T-helper 17 cell (primary cell): ENCODE results near the gene NAV2. TPM values are rescaled to one million over a fixed set of nuclear protein-coding genes. Genes with fewer than 3 reads are reported as not detected.

Experiments used
- ATAC-seq: fragments of 150-1000 bp; cut with Tn5 transposase; 2 replicates; pipeline ENCODE4 v1.10.0; 2021; ENCODE audit warnings: mild to moderate bottlenecking, moderate library complexity
- DNase-seq, 3 donors: peaks; one replicate each; pipeline versions ENCODE4 v3.0.0 to v3.0.0-alpha.2; 2020 to 2021
- H3K9me3 ChIP-seq: one replicate; pipeline ENCODE4 v1.7.0; 2013; ENCODE audit warnings: low read length, mild to moderate bottlenecking; ENCODE audit not compliant: control insufficient read depth, poor library complexity, severe bottlenecking
- H3K27ac Mint-ChIP-seq: one replicate; pipeline ENCODE4 v1.8.0; 2022; ENCODE audit warnings: mild to moderate bottlenecking, moderate library complexity, mixed read lengths
- H3K27me3 Mint-ChIP-seq: one replicate; pipeline ENCODE4 v1.8.0; 2022; ENCODE audit warnings: mixed read lengths
- H3K36me3 Mint-ChIP-seq: one replicate; pipeline ENCODE4 v1.8.0; 2022; ENCODE audit warnings: low read depth, mixed read lengths
- H3K4me1 Mint-ChIP-seq: one replicate; pipeline ENCODE4 v1.8.0; 2022; ENCODE audit warnings: mild to moderate bottlenecking, mixed read lengths
- H3K4me3 Mint-ChIP-seq: one replicate; pipeline ENCODE4 v1.8.0; 2022; ENCODE audit warnings: mild to moderate bottlenecking, moderate library complexity, mixed read lengths
- total RNA-seq, 4 donors: library from RNA in 2 of 4; stranded (reverse) in 2 of 4; gene quantifications; one replicate each; pipeline ENCODE4 v1.2.3 and lab custom pipeline; 2022 to 2026

NAV2 gene
- total RNA-seq, 2 donors from 2014 or later: 0.96 to 1.3 TPM

DNA sequence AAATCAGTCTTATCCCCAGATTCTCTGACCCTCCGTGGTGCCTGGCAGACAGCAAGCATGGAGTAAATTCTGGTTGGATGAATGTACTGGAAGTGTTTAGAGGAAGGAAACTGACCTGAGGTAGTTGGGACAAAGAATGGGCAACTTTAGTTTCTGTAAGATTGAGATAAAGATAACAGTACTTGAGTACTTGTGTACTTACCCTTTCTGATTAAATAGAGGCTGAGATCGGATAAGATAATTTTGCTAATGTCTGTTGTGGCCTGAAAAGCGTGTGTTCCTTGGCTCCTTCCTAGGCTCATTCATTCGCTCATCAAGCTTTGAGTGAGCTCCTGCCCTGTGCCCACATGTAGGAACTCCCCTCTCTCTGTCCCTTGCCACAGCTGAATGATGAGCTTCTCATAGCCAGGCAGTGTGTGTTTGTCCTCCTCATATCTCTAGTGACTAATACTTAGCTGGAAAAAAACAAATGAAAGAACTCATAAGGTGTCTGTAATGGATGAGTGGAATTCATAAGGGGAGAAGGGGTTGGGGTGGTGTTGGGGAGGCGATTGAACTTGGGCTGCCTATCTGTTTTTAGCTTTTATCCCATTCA, 329.5 kb downstream of the NAV2 start:
- ATAC-seq: no peak

DNA sequence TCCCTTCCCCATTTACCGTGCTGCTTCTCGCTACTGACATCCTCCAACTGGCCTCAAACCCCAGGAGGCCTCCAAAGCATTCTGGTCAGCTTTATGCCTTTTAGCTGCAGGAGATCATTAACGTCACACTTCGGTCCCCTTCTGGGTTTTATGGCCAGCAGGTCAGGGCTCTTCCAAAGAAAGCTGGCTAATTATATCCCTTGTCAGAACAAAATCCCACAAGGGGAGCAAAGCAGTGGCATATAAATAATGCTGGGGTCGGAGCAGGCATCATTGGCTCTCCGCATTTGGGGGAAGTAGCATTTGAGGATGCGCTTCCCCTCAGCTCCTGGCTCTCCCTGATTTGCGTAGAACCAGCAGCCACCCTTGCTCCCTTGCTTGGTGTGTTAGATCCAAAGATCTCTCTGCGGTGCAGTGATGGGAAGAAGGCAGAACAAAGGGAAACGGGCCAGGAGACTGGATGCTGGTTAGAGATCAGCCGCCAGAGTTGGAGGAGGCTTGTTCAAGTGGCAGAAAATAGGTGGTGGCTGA, 330.2 kb downstream of the NAV2 start:
- ATAC-seq (no peak), DNase-seq (no peak)
- Mint-ChIP-seq H3K27me3 (peaks cover 27% of the 10 kb centered on the region), H3K36me3 (peaks cover 2% of the 10 kb centered on the region), H3K4me3 (no peak overlapping the region), H3K27ac (no peak overlapping the region), H3K4me1 (no peaks in the 10 kb centered on the region)
- H3K9me3 ChIP-seq: no peaks in the 10 kb centered on the region

More for the DNA sequence above, 329.5 kb downstream of the NAV2 start:
- H3K36me3 Mint-ChIP-seq: peaks cover 2% of the 10 kb centered on the region
- H3K4me1 Mint-ChIP-seq: no peaks in the 10 kb centered on the region
- H3K27me3 Mint-ChIP-seq: peaks cover 32% of the 10 kb centered on the region
- no peak for DNase-seq
- H3K27ac Mint-ChIP-seq: no peak overlapping the region
- no peak overlapping the region for H3K4me3 Mint-ChIP-seq
- no peaks in the 10 kb centered on the region for H3K9me3 ChIP-seq

DNA sequence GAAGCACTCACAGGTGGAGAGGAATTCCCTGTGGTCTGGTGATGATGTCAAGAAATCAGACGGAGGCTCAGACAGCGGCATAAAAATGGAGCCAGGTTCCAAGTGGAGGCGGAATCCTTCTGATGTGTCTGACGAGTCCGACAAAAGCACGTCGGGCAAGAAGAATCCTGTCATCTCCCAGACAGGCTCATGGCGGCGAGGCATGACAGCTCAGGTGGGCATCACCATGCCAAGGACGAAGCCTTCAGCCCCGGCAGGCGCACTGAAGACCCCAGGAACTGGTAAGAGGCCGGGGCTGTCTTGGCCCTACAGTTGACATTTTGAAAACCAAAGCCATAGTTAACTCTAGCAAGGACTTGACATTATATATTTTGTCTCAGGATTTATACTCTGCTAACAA, 331.4 kb downstream of the NAV2 start:
- Mint-ChIP-seq H3K4me3 (no peak overlapping the region), H3K27me3 (peaks cover 17% of the 10 kb centered on the region), H3K4me1 (no peaks in the 10 kb centered on the region), H3K27ac (no peak overlapping the region), H3K36me3 (peaks cover 2% of the 10 kb centered on the region)
- no peaks in the 10 kb centered on the region for H3K9me3 ChIP-seq
- DNase-seq (no peak), ATAC-seq (no peak)

DNA sequence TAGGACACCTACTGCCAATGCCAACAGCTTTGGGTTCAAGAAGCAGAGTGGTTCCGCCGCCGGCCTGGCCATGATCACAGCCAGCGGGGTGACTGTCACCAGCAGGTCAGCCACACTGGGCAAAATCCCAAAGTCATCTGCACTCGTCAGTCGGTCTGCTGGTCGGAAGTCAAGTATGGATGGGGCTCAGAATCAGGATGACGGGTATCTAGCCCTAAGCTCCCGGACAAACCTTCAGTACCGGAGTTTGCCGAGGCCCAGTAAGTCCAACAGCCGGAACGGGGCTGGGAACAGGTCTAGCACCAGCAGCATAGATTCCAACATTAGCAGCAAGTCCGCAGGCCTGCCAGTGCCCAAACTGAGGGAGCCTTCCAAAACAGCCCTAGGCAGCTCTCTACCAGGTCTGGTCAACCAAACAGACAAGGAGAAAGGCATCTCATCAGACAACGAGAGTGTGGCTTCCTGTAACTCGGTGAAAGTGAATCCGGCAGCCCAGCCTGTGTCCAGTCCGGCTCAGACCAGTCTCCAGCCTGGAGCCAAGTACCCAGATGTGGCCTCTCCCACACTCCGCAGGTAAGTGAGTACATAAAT, 332.6 kb downstream of the NAV2 start:
- DNase-seq (no peak), ATAC-seq (no peak)
- Mint-ChIP-seq H3K27me3 (peaks cover 14% of the 10 kb centered on the region), H3K4me1 (no peaks in the 10 kb centered on the region), H3K4me3 (no peak overlapping the region), H3K36me3 (peaks cover 6% of the 10 kb centered on the region), H3K27ac (no peak overlapping the region)
- no peaks in the 10 kb centered on the region for H3K9me3 ChIP-seq

DNA sequence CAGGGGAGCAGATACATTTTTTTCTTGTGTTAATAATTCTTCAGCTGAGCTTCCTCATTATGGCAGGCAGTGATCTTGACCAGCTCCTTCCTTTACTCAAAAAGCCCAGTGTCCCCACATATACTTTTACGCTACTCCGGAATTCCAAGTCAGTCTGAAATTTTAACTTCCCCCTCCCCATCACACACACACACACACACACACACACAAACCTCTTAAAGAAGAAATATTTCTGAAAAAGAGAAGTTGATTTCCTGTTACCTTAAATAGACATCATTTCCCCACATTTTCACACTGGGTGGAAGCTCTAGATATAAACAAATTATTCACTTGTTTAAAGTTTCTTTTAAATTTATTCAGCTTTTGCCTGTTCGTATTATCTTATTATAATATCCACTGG, 333.8 kb downstream of the NAV2 start:
- Mint-ChIP-seq H3K4me1 (no peaks in the 10 kb centered on the region), H3K36me3 (peaks cover 6% of the 10 kb centered on the region), H3K4me3 (no peak overlapping the region), H3K27me3 (peaks cover 14% of the 10 kb centered on the region), H3K27ac (no peak overlapping the region)
- ATAC-seq (no peak), DNase-seq (no peak)
- no peaks in the 10 kb centered on the region for H3K9me3 ChIP-seq

DNA sequence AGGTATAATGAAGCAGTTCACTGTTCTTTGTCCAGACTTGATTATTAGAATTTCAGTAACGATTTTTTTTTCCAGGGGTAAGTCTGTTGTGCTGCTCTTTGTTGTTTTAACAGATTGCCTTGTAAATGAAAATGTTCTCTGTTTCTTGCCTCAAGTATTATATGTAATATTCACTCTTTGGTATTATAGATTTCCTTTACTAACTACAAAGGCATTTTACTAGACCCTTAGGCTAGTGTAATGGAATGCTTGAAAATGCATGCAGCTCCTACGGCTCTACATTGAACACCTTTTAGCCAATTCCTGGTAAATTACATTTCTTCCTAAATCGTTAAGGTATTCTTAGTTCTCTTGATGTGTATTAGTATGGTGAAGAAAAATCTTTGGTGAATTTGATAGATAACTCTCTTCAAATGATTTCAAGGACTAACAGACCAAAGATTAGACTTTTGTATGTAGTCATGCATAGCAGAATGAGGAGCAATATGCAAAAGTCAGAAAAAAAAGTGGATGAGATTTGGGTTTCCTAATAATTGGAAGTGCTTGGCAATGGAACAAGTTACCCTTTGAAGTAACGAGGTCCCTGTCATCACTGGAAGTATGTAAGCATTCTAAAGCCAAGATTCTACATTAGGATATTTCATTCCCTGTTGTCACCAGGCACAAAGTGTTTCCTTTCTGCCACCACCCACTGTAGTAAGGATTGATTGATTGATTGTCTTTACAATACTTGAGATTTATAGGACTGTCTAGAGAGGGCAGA, 334.6 kb downstream of the NAV2 start:
- H3K27me3 Mint-ChIP-seq: peaks cover 9% of the 10 kb centered on the region
- H3K4me1 Mint-ChIP-seq: no peaks in the 10 kb centered on the region
- no peaks in the 10 kb centered on the region for H3K9me3 ChIP-seq
- ATAC-seq (no peak), DNase-seq (no peak)
- no peak overlapping the region for H3K27ac Mint-ChIP-seq
- no peak overlapping the region for H3K4me3 Mint-ChIP-seq
- H3K36me3 Mint-ChIP-seq: peaks cover 6% of the 10 kb centered on the region

DNA sequence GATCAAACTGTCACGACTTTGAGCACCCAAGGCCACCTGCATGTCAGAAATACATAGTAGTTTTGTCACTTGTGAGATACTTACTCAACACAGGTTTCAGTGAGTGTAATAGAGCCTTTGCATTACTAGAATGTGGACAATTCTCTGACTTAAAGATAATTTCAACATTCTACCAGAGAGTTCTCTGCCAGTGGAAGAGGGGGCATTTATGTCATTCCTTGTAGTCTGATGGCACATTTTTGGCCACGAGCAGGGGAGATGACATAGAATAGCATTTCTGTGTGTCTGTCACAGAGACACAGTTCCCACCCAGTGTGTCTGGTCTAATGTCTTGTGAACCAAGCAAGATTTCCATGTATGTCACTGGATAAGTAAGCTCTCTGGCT, 335.1 kb downstream of the NAV2 start:
- Mint-ChIP-seq H3K27me3 (peaks cover 7% of the 10 kb centered on the region), H3K4me1 (no peaks in the 10 kb centered on the region), H3K36me3 (peaks cover 6% of the 10 kb centered on the region), H3K27ac (no peak overlapping the region), H3K4me3 (no peak overlapping the region)
- DNase-seq (no peak), ATAC-seq (no peak)
- H3K9me3 ChIP-seq: no peaks in the 10 kb centered on the region

DNA sequence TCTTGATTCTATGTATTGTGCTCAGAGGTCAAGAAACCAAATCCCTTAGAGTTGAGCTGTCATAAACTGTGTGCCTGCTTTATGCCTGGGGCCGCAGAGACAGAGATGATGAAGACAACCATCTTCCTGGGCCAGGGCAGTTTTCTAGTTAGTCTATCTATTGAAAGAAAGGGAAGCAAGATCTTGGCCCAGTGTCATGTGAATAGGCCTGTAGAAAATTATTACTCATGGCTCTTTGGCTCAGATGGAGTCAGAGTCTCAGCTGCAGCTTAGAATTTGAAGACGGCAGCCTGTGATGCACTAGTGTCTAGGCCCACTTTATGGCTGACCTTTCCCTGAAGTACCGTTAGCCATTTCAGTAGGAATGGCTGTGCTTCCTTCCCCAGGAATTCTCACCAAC, 335.6 kb downstream of the NAV2 start:
- Mint-ChIP-seq H3K27ac (no peak overlapping the region), H3K36me3 (peaks cover 6% of the 10 kb centered on the region), H3K4me3 (no peak overlapping the region), H3K27me3 (peaks cover 7% of the 10 kb centered on the region), H3K4me1 (no peaks in the 10 kb centered on the region)
- DNase-seq (no peak), ATAC-seq (no peak)
- no peaks in the 10 kb centered on the region for H3K9me3 ChIP-seq

DNA sequence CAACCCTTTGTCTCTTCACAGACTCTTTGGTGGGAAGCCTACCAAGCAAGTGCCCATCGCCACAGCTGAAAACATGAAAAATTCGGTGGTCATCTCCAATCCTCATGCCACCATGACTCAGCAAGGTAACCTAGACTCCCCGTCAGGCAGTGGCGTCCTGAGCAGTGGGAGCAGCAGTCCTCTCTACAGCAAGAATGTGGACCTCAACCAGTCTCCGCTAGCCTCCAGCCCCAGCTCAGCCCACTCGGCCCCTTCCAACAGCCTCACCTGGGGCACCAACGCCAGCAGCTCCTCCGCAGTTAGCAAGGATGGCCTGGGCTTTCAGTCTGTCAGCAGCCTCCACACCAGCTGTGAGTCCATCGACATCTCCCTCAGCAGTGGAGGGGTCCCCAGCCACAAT, 336.1 kb downstream of the NAV2 start:
- peaks cover 7% of the 10 kb centered on the region for H3K27me3 Mint-ChIP-seq
- DNase-seq: no peak
- H3K9me3 ChIP-seq: no peaks in the 10 kb centered on the region
- H3K4me3 Mint-ChIP-seq: no peak overlapping the region
- no peak overlapping the region for H3K27ac Mint-ChIP-seq
- H3K4me1 Mint-ChIP-seq: no peaks in the 10 kb centered on the region
- ATAC-seq: no peak
- H3K36me3 Mint-ChIP-seq: peaks cover 6% of the 10 kb centered on the region

DNA sequence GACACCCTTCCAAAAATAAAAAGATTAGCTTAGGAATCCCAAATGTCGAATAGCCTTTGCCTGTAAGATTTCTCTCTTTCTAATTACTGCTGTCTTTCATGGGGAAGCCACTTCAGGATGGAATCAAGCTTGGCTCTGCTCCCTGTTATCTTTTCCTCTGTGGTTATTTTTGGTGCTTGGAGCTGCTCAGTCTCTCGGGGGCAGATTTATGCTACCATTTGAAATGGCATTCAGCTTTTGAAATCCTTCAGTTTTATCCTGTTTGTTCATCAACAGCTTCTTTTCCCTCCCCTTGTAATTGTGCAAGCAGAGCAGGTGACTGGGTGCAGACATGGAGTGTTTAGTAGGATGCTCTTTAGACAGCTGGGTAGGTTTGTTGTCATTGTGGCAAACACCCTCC, 336.6 kb downstream of the NAV2 start:
- peaks cover 7% of the 10 kb centered on the region for H3K27me3 Mint-ChIP-seq
- H3K4me1 Mint-ChIP-seq: no peaks in the 10 kb centered on the region

DNA sequence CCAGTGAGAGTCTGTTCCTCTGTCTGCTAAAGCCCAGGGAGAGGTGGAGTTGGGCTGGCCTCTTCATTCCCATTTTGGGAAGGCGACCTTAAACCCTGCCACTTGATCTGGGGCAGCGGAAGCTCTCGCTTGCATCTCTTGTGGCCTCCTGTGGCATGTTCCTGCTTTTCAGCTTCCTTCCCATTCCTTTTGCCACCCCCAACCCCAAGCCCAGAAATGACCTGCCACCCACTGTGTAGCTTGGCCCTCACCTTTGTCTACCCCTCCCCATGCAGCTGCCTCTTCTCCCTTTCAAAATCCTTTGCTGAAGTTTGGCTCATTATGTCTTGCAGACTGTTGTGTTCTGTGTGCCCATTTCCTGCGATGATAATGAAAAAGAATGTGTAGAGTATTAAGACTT, 337.4 kb downstream of the NAV2 start:
- H3K4me1 Mint-ChIP-seq: no peaks in the 10 kb centered on the region
- no peaks in the 10 kb centered on the region for H3K9me3 ChIP-seq
- H3K27ac Mint-ChIP-seq: no peak overlapping the region
- DNase-seq (no peak), ATAC-seq (no peak)
- peaks cover 7% of the 10 kb centered on the region for H3K27me3 Mint-ChIP-seq
- peaks cover 3% of the 10 kb centered on the region for H3K36me3 Mint-ChIP-seq
- H3K4me3 Mint-ChIP-seq: no peak overlapping the region

More for the DNA sequence above, 336.6 kb downstream of the NAV2 start:
- H3K36me3 Mint-ChIP-seq: peaks cover 6% of the 10 kb centered on the region
- no peak overlapping the region for H3K27ac Mint-ChIP-seq
- H3K9me3 ChIP-seq: no peaks in the 10 kb centered on the region
- no peak for DNase-seq
- no peak for ATAC-seq
- no peak overlapping the region for H3K4me3 Mint-ChIP-seq

DNA sequence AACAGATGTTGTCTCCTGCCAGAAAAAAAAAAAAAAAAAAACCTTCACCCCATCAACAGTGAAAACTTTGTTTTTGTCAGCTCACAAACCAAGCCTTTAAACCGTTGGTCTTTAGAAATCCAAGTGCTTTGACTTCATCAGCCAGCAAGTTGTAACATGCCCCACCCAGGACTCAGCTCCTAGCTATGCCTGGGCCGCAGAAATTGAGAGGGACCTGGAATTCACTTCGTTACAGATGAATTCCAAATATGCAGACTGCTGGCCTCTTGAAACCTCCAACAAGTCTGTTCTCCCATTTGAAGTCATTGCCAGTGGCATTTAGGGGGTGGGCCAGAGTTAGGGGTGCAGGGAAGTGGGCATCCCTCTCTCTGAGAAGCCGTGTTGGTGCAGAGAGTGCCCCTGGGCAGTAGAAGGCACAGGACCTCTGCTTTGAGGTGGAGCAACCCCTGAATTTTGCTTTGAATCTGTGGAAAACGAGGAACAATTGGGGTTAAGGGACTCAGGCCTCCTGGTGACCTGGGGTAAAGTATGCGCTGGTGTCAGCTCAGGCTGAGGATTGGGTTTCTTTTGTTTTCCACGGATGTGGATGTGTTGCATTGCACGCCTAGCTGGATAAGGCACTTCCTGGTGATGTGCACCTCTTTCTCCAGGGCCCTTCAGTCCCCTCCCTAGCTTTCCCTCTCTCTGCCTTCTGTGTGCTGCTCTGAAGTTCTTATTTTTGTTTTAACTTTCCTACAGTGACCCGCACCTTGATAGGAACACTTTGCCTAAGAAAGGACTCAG, 338.1 kb downstream of the NAV2 start:
- H3K9me3 ChIP-seq: no peaks in the 10 kb centered on the region
- Mint-ChIP-seq H3K4me1 (no peaks in the 10 kb centered on the region), H3K27me3 (peaks cover 7% of the 10 kb centered on the region), H3K4me3 (no peak overlapping the region), H3K27ac (no peak overlapping the region), H3K36me3 (peaks cover 3% of the 10 kb centered on the region)
- DNase-seq (no peak), ATAC-seq (no peak)
